OCI-LY1 (cell line): ENCODE data around the gene AMZ1.
A peak's percentile ranks its signal among the peaks of the same experiment; 100 is the strongest.

Experiments used
- H2AFZ ChIP-seq: fragments of 200-600 bp; sonication (generic), shearing (Covaris generic); 2 replicates; pipeline ENCODE4 v1.6.0; 2014; ENCODE audit warnings: antibody characterized with exemption, mild to moderate bottlenecking, low read length
- H3F3A ChIP-seq: fragments of 200-600 bp; sonication (generic), shearing (Covaris generic); 2 replicates; pipeline ENCODE4 v1.6.0; 2014; ENCODE audit warnings: mild to moderate bottlenecking, antibody characterized with exemption, low read length, moderate library complexity; ENCODE audit not compliant: insufficient read depth
- H3K27ac ChIP-seq: fragments of 200-600 bp; sonication (generic); 2 replicates; pipeline ENCODE4 v1.5.1; 2014; ENCODE audit warnings: low read length, mixed run types, mild to moderate bottlenecking, low read depth; ENCODE audit not compliant: poor library complexity, severe bottlenecking
- H3K27me3 ChIP-seq: fragments of 200-600 bp; sonication (generic); 2 replicates; pipeline ENCODE4 v1.6.0; 2014; ENCODE audit warnings: antibody characterized with exemption, mild to moderate bottlenecking, low read length, moderate library complexity; ENCODE audit not compliant: insufficient read depth
- H3K36me3 ChIP-seq: fragments of 200-600 bp; sonication (generic); 2 replicates; pipeline ENCODE4 v1.6.1; 2014; ENCODE audit warnings: mild to moderate bottlenecking, antibody characterized with exemption, low read length, moderate library complexity, mixed read lengths; ENCODE audit not compliant: insufficient read depth
- H3K4me1 ChIP-seq: fragments of 200-600 bp; sonication (generic); 2 replicates; pipeline ENCODE4 v1.5.1; 2014; ENCODE audit warnings: mild to moderate bottlenecking, low read length, moderate library complexity; ENCODE audit not compliant: insufficient read depth, severe bottlenecking
- H3K4me2 ChIP-seq: fragments of 200-600 bp; sonication (generic), shearing (Covaris generic); 2 replicates; pipeline ENCODE4 v1.6.1; 2014; ENCODE audit warnings: low read length
- H3K4me3 ChIP-seq: fragments of 200-600 bp; sonication (generic); 2 replicates; pipeline ENCODE4 v1.5.1; 2014; ENCODE audit warnings: low read length, low read depth, mild to moderate bottlenecking, mixed read lengths; ENCODE audit not compliant: poor library complexity, severe bottlenecking
- H3K79me2 ChIP-seq: fragments of 200-600 bp; shearing (Covaris generic); 2 replicates; pipeline ENCODE4 v1.6.1; 2016; ENCODE audit warnings: mixed run types, low read length, mixed read lengths; ENCODE audit not compliant: insufficient read depth
- H3K9ac ChIP-seq: fragments of 200-600 bp; sonication (generic), shearing (Covaris generic); 2 replicates; pipeline ENCODE4 v1.6.1; 2014; ENCODE audit warnings: mild to moderate bottlenecking, low read length, mixed read lengths
- H3K9me2 ChIP-seq: fragments of 200-600 bp; sonication (generic), shearing (Covaris generic); 2 replicates; pipeline ENCODE4 v1.6.1; 2014; ENCODE audit warnings: low read depth, mild to moderate bottlenecking, low read length, mixed read lengths
- H3K9me3 ChIP-seq: fragments of 200-600 bp; shearing (Covaris generic); 2 replicates; pipeline ENCODE4 v1.6.1; 2014; ENCODE audit warnings: low read length, mixed read lengths
- H4K20me1 ChIP-seq: fragments of 200-600 bp; sonication (generic), shearing (Covaris generic); 2 replicates; pipeline ENCODE4 v1.6.0; 2016; ENCODE audit warnings: mild to moderate bottlenecking, low read length; ENCODE audit not compliant: insufficient read depth
- EZH2 ChIP-seq: fragments of 200-600 bp; sonication (generic), shearing (Covaris generic); IDR thresholded peaks from 2 replicates; pipeline ENCODE4 v1.8.0; 2017; ENCODE audit warnings: borderline replicate concordance, mixed run types, mild to moderate bottlenecking, antibody characterized with exemption, low read length, moderate library complexity, mixed read lengths
- TF ChIP-seq, protein P1 (sequence below): fragments of 200-600 bp; sonication (generic), shearing (Covaris generic); IDR thresholded peaks from 2 replicates; pipeline ENCODE4 v1.5.1; 2017; ENCODE audit warnings: mild to moderate bottlenecking, antibody characterized with exemption, low read length, moderate library complexity, mixed read lengths

AMZ1 gene

GRCh38 chr7:2710286-2710655, 22.3 kb downstream of the AMZ1 start:
- Histone ChIP-seq H3K4me1 (peaks cover 13% of the 10 kb centered on the region), H3K4me2 (peak overlapping the region; percentile 44), H3K9me2 (no peaks in the 10 kb centered on the region), H3K27me3 (no peaks in the 10 kb centered on the region; the same call in 1 of the 2 replicates), H4K20me1 (no peaks in the 10 kb centered on the region), H3K9ac (no peak overlapping the region), H3K36me3 (no peaks in the 10 kb centered on the region), H3K4me3 (peak overlapping the region; percentile 26), H3K27ac (no peak overlapping the region), H2AFZ (no peak overlapping the region), H3K9me3 (no peaks in the 10 kb centered on the region), H3F3A (no peaks in the 10 kb centered on the region), H3K79me2 (no peaks in the 10 kb centered on the region)
- TF ChIP-seq, protein P1, sequence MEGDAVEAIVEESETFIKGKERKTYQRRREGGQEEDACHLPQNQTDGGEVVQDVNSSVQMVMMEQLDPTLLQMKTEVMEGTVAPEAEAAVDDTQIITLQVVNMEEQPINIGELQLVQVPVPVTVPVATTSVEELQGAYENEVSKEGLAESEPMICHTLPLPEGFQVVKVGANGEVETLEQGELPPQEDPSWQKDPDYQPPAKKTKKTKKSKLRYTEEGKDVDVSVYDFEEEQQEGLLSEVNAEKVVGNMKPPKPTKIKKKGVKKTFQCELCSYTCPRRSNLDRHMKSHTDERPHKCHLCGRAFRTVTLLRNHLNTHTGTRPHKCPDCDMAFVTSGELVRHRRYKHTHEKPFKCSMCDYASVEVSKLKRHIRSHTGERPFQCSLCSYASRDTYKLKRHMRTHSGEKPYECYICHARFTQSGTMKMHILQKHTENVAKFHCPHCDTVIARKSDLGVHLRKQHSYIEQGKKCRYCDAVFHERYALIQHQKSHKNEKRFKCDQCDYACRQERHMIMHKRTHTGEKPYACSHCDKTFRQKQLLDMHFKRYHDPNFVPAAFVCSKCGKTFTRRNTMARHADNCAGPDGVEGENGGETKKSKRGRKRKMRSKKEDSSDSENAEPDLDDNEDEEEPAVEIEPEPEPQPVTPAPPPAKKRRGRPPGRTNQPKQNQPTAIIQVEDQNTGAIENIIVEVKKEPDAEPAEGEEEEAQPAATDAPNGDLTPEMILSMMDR, result no peak
- no peak for TF ChIP-seq EZH2

DNA sequence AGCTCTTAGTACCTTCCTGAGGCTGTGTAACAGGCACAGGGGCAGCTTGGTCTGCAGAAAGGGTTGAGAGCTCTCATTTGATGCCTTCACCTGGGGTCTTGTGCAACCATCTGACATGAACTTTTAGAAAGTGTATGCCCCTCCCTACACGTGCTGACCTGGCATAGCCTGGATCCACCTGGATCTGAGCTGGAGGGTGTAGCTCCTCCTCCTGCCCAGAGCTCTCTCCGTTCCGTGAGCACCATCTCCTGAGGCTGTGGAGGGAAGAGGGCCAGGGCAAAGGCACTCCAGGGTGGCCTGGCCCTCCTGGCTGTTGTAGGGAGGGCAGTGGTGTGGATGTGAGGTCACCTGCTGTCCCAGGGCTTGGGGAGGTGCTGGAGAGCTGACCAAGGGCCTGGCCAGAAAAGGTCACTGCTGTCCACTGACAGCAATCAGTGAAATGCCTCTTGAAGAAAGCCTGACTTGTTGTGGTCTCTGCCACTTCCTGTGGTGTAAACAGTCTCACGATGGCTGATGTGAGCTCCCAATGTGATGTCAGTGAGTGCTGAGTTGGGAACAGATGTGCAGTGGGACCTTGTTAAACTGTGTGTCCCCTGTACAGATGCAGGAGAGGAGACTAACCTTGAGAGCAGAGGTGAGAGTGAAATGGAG, 23.0 kb downstream of the AMZ1 start:
- Histone ChIP-seq H2AFZ (no peak overlapping the region), H3K4me1 (peaks cover 13% of the 10 kb centered on the region), H3F3A (no peaks in the 10 kb centered on the region), H3K9me3 (no peaks in the 10 kb centered on the region), H4K20me1 (no peaks in the 10 kb centered on the region), H3K27me3 (no peaks in the 10 kb centered on the region; the same call in 1 of the 2 replicates), H3K4me3 (no peak overlapping the region), H3K4me2 (no peak overlapping the region), H3K9me2 (no peaks in the 10 kb centered on the region), H3K36me3 (no peaks in the 10 kb centered on the region), H3K27ac (no peak overlapping the region), H3K9ac (no peak overlapping the region), H3K79me2 (no peaks in the 10 kb centered on the region)
- TF ChIP-seq EZH2, result no peak
- TF ChIP-seq, protein P1, result no peak

DNA sequence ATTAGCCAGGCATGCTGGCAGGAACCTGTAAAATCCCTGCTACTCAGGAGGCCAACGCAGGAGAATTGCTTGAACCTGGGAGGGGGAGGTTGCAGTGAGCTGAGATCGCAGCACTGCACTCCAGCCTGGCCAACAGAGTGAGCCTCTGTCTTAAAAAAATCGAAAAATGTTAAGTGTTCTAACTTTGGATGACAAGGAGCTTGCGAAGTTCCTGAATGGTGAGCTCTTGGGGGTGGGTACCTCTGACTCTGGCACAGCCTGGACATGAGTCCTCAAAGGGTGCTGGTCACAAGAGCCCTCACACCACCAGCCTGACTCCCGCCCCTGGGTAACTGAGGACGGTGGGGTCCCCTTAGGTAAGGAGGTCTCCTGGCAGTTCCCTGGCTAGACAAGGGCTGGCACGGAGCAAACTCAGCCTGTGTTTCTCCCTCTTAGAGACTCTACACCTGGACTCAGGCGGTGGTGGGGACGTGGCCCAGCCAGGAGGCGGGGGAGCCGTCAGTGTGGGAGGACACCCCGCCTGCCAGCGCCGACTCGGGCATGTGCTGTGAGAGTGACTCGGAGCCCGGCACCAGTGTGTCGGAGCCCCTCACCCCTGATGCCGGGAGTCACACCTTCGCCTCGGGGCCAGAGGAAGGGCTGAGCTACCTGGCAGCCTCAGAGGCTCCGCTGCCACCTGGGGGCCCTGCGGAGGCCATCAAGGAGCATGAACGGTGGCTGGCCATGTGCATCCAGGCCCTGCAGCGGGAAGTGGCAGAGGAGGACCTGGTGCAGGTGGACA, 24.1 kb downstream of the AMZ1 start:
- H3K4me1 ChIP-seq, result peaks cover 13% of the 10 kb centered on the region
- H4K20me1 ChIP-seq, result no peaks in the 10 kb centered on the region
- no peaks in the 10 kb centered on the region for H3K9me2 ChIP-seq
- no peaks in the 10 kb centered on the region for H3K79me2 ChIP-seq
- TF ChIP-seq, protein P1, result no peak
- TF ChIP-seq EZH2, result no peak
- H3K27ac ChIP-seq, result no peak overlapping the region
- no peak overlapping the region for H3K9ac ChIP-seq
- no peaks in the 10 kb centered on the region for H3F3A ChIP-seq
- H3K9me3 ChIP-seq, result no peaks in the 10 kb centered on the region
- H3K36me3 ChIP-seq, result no peaks in the 10 kb centered on the region
- H3K4me2 ChIP-seq, result no peak overlapping the region
- no peaks in the 10 kb centered on the region; the same call in 1 of the 2 replicates for H3K27me3 ChIP-seq
- H2AFZ ChIP-seq, result no peak overlapping the region
- H3K4me3 ChIP-seq, result no peak overlapping the region
